HEK293 (cell line): ENCODE results near the gene MTMR11.

ENCODE experiments used
- CTCF ChIP-seq: fragments of 450-650 bp; formaldehyde crosslinking; IDR thresholded peaks from 2 replicates; pipeline ENCODE4 v1.5.1; 2016; ENCODE audit warnings: missing biosample characterization, missing genetic modification characterization
- HOXD13 ChIP-seq: sonication (generic); formaldehyde crosslinking; IDR thresholded peaks from 2 replicates; pipeline ENCODE4 v1.8.0; 2022; ENCODE audit warnings: missing genetic modification reagents, borderline replicate concordance
- KLF1 ChIP-seq: fragments of 450-650 bp; formaldehyde crosslinking; IDR thresholded peaks from 2 replicates; pipeline ENCODE4 v1.5.1; 2016; ENCODE audit warnings: missing biosample characterization, missing genetic modification characterization
- MYNN ChIP-seq: fragments of 450-650 bp; formaldehyde crosslinking; IDR thresholded peaks from 2 replicates; pipeline ENCODE4 v1.5.1; 2016; ENCODE audit warnings: missing biosample characterization, missing genetic modification characterization, borderline replicate concordance
- REPIN1 ChIP-seq: fragments of 450-650 bp; formaldehyde crosslinking; IDR thresholded peaks from 2 replicates; pipeline ENCODE4 v1.5.1; 2017; ENCODE audit warnings: missing biosample characterization, missing genetic modification characterization, low read depth
- SALL2 ChIP-seq: fragments of 450-650 bp; formaldehyde crosslinking; IDR thresholded peaks from 2 replicates; pipeline ENCODE4 v1.5.0; 2017; ENCODE audit warnings: missing biosample characterization, mild to moderate bottlenecking, missing genetic modification characterization, borderline replicate concordance
- SCRT1 ChIP-seq: fragments of 450-650 bp; formaldehyde crosslinking; IDR thresholded peaks from 2 replicates; pipeline ENCODE4 v1.5.1; 2016; ENCODE audit warnings: missing biosample characterization, missing genetic modification characterization, borderline replicate concordance
- SETDB1 ChIP-seq: IDR thresholded peaks from one replicate; pipeline ENCODE4 v1.6.1; 2017; ENCODE audit warnings: mild to moderate bottlenecking, low read length, moderate library complexity, mixed read lengths; ENCODE audit not compliant: insufficient read length
- SP2 ChIP-seq: fragments of 450-650 bp; formaldehyde crosslinking; IDR thresholded peaks from 2 replicates; pipeline ENCODE4 v1.5.1; 2016; ENCODE audit warnings: missing biosample characterization, missing genetic modification characterization
- TSHZ1 ChIP-seq: fragments of 450-650 bp; formaldehyde crosslinking; IDR thresholded peaks from 2 replicates; pipeline ENCODE4 v1.5.1; 2016; ENCODE audit warnings: missing biosample characterization, missing genetic modification characterization, borderline replicate concordance
- YY1 ChIP-seq: fragments of 450-650 bp; formaldehyde crosslinking; IDR thresholded peaks from 2 replicates; pipeline ENCODE4 v1.5.1; 2018; ENCODE audit warnings: missing biosample characterization, missing genetic modification characterization
- ZFP3 ChIP-seq: fragments of 450-650 bp; formaldehyde crosslinking; IDR thresholded peaks from 2 replicates; pipeline ENCODE4 v1.5.1; 2016; ENCODE audit warnings: low read depth, missing biosample characterization, missing genetic modification characterization
- ZNF121 ChIP-seq: fragments of 450-650 bp; formaldehyde crosslinking; IDR thresholded peaks from 2 replicates; pipeline ENCODE4 v1.5.1; 2016; ENCODE audit warnings: missing biosample characterization, missing genetic modification characterization
- ZNF133 ChIP-seq: fragments of 450-650 bp; formaldehyde crosslinking; IDR thresholded peaks from 2 replicates; pipeline ENCODE4 v1.5.1; 2016; ENCODE audit warnings: missing biosample characterization, missing genetic modification characterization
- ZNF140 ChIP-seq: fragments of 450-650 bp; formaldehyde crosslinking; IDR thresholded peaks from 2 replicates; pipeline ENCODE4 v1.5.1; 2016; ENCODE audit warnings: missing biosample characterization, missing genetic modification characterization
- ZNF184 ChIP-seq: fragments of 450-650 bp; IDR thresholded peaks from 2 replicates; pipeline ENCODE4 v1.5.1; 2018; ENCODE audit warnings: missing biosample characterization, mild to moderate bottlenecking, missing genetic modification characterization
- ZNF24 ChIP-seq: fragments of 450-650 bp; formaldehyde crosslinking; IDR thresholded peaks from 2 replicates; pipeline ENCODE4 v1.5.1; 2016; ENCODE audit warnings: missing biosample characterization, missing genetic modification characterization
- ZNF366 ChIP-seq: fragments of 450-650 bp; formaldehyde crosslinking; conservative IDR thresholded peaks from 2 replicates; pipeline ENCODE4 v1.5.1; 2016; ENCODE audit warnings: missing biosample characterization, missing genetic modification characterization
- ZNF449 ChIP-seq: fragments of 450-650 bp; formaldehyde crosslinking; IDR thresholded peaks from 2 replicates; pipeline ENCODE4 v1.5.1; 2017; ENCODE audit warnings: missing biosample characterization, mild to moderate bottlenecking, missing genetic modification characterization, moderate library complexity
- ZNF521 ChIP-seq: fragments of 450-650 bp; formaldehyde crosslinking; IDR thresholded peaks from 2 replicates; pipeline ENCODE4 v1.5.1; 2017; ENCODE audit warnings: missing biosample characterization, mild to moderate bottlenecking, missing genetic modification characterization
- ZNF560 ChIP-seq: fragments of 450-650 bp; formaldehyde crosslinking; IDR thresholded peaks from 2 replicates; pipeline ENCODE4 v1.5.1; 2017; ENCODE audit warnings: missing biosample characterization, missing genetic modification characterization, borderline replicate concordance
- ZNF621 ChIP-seq: fragments of 450-650 bp; formaldehyde crosslinking; IDR thresholded peaks from 2 replicates; pipeline ENCODE4 v1.5.1; 2017; ENCODE audit warnings: missing biosample characterization, missing genetic modification characterization
- ZNF664 ChIP-seq: fragments of 450-650 bp; formaldehyde crosslinking; IDR thresholded peaks from 2 replicates; pipeline ENCODE4 v1.5.1; 2016; ENCODE audit warnings: missing biosample characterization, missing genetic modification characterization
- ZNF677 ChIP-seq: fragments of 450-650 bp; IDR thresholded peaks from 2 replicates; pipeline ENCODE4 v1.5.0; 2018; ENCODE audit warnings: missing biosample characterization, mild to moderate bottlenecking, missing genetic modification characterization, moderate library complexity
- ZSCAN4 ChIP-seq: fragments of 450-650 bp; formaldehyde crosslinking; IDR thresholded peaks from 2 replicates; pipeline ENCODE4 v1.5.1; 2017; ENCODE audit warnings: missing biosample characterization, missing genetic modification characterization
- TF ChIP-seq, protein P1 (sequence below): fragments of 450-650 bp; formaldehyde crosslinking; IDR thresholded peaks from 2 replicates; pipeline ENCODE4 v1.5.1; 2017; ENCODE audit warnings: missing biosample characterization, missing genetic modification characterization

MTMR11 gene

DNA sequence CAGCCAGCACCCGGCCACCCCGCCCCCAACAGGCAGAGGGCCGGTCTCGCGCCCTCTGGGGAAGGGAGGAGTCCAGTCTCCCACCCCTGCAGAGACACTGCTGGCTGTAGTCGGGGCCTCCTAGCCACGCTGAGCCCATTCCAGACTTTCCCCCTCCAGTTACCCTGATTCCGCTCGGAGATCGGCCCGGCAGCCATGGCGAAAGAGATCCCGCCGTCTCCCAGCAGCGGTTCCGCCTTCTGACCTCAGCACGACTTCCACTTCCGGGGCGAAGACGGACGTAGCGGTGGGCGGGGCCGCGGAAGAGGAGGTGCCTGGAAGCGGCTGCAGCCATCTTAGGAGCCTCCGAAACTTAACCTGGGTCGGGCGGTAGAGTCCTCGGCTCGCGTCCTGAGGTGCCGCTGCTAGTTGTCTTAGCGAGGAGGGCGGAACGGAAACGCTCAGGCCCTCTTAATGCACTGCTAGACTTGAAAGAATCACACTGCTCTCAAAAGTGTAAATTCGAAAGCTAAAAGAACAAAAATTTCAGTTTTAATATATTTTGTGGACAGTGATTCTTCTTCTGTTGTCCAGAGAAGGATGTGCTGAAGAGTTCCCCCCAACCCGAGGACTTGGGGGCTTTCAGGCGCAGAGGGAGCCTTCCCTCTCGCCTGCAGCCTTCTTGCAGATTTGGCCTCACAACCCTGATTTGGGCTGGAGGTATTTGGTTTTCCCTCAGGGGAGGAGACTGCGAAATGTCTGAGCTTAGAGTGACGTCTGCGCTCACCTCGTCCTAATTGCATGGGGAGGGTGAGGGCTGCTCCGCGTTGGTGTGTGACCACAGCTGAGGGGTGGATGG is 8.9 kb downstream of the MTMR11 start, which contains the start of gene SF3B4 (continued):
- TF ChIP-seq CTCF (tag by site-specific recombination) (no peak), ZNF140 (tag by site-specific recombination) (no peak), ZNF521 (tag by site-specific recombination) (no peak), YY1 (tag by site-specific recombination) (peak; percentile 90), ZNF133 (tag by site-specific recombination) (no peak), ZSCAN4 (tag by site-specific recombination) (no peak), ZNF664 (tag by site-specific recombination) (no peak), SETDB1 (no peak), ZNF366 (tag by site-specific recombination) (no peak), KLF1 (tag by site-specific recombination) (peak; percentile 58), ZNF121 (no peak), HOXD13 (no peak), SCRT1 (no peak), TSHZ1 (tag by site-specific recombination) (no peak), SALL2 (tag by site-specific recombination) (no peak), SP2 (tag by site-specific recombination) (peak; percentile 96), ZNF621 (tag by site-specific recombination) (no peak), ZFP3 (no peak), ZNF449 (no peak), ZNF24 (tag by site-specific recombination) (0 out of 2 replicates have a peak, but pooled peaks have one; percentile 45), REPIN1 (tag by site-specific recombination) (no peak), ZNF184 (tag by site-specific recombination) (no peak), MYNN (tag by site-specific recombination) (no peak), ZNF560 (tag by site-specific recombination) (no peak), ZNF677 (tag by site-specific recombination) (no peak)
- TF ChIP-seq, protein P1, sequence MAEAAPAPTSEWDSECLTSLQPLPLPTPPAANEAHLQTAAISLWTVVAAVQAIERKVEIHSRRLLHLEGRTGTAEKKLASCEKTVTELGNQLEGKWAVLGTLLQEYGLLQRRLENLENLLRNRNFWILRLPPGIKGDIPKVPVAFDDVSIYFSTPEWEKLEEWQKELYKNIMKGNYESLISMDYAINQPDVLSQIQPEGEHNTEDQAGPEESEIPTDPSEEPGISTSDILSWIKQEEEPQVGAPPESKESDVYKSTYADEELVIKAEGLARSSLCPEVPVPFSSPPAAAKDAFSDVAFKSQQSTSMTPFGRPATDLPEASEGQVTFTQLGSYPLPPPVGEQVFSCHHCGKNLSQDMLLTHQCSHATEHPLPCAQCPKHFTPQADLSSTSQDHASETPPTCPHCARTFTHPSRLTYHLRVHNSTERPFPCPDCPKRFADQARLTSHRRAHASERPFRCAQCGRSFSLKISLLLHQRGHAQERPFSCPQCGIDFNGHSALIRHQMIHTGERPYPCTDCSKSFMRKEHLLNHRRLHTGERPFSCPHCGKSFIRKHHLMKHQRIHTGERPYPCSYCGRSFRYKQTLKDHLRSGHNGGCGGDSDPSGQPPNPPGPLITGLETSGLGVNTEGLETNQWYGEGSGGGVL (tag by site-specific recombination): 0 out of 2 replicates have a peak, but pooled peaks have one; percentile 64
